Prostate gland (tissue), 2 donors: ENCODE measurements around the gene TAGLN. TPM values are rescaled to one million over a fixed set of nuclear protein-coding genes. Genes with fewer than 3 reads are reported as not detected.
A peak's percentile ranks its signal among the peaks of the same experiment; 100 is the strongest.

Experiments used
- DNase-seq: peaks from one replicate; pipeline ENCODE4 v3.0.0-alpha.2; 2019; ENCODE audit warnings: low spot score
- H3K27ac ChIP-seq, 2 donors: fragments of 200-600 bp; sonication (generic); 2 replicates each; pipeline ENCODE4 v1.5.1; 2017 to 2019
- H3K27me3 ChIP-seq: fragments of 200-600 bp; sonication (generic); replicated peaks from 2 replicates; pipeline ENCODE4 v1.5.1; 2019; ENCODE audit not compliant: insufficient read depth
- H3K36me3 ChIP-seq, 2 donors: fragments of 200-600 bp; sonication (generic); 1 replicate in 1 of 2; 2 replicates in 1 of 2; pipeline versions ENCODE4 v1.5.1 to v1.8.1; 2017 to 2019
- H3K4me1 ChIP-seq: fragments of 200-600 bp; sonication (generic); replicated peaks from 2 replicates; pipeline ENCODE4 v1.5.1; 2019
- H3K4me3 ChIP-seq, 2 donors: fragments of 200-600 bp; sonication (generic); 2 replicates each; pipeline ENCODE4 v1.5.1; 2017 to 2019
- H3K9me3 ChIP-seq: fragments of 200-600 bp; sonication (generic); 2 replicates; pipeline ENCODE4 v1.5.1; 2017
- POLR2A ChIP-seq: fragments of 450-650 bp; IDR thresholded peaks from one replicate; pipeline ENCODE4 v1.6.1; 2016; ENCODE audit warnings: antibody characterized with exemption, mild to moderate bottlenecking
- POLR2AphosphoS5 ChIP-seq: sonication (generic); formaldehyde crosslinking; IDR thresholded peaks from one replicate; pipeline ENCODE4 v1.6.1; 2017; ENCODE audit warnings: antibody characterized with exemption
- WGBS: methylation state at CpG from one replicate; pipeline ENCODE4 v1.1.5; 2018; 5-methylcytosine and 5-hydroxymethylcytosine counted together
- intact Hi-C: fragments of 100-400 bp; cut with DNase I; formaldehyde crosslinking; loops from one replicate; pipeline ENCODE4 v1.14.2; 2022
- total RNA-seq, 2 donors: library from RNA; depleted of rRNA; stranded (reverse); fragments of >200 nt; gene quantifications; one replicate each; pipeline ENCODE4 v1.1.0, GENCODE V29; 2016
- TF ChIP-seq, protein P1 (sequence below), 4 experiments: fragments of 200-600 bp in 2 of 4; fragments of 450-650 bp in 2 of 4; sonication (generic) in 2 of 4; IDR thresholded peaks; 1 replicate in 3 of 4; 2 replicates in 1 of 4; pipeline ENCODE4 v1.5.1; 2016 to 2019; ENCODE audit warnings: antibody characterized with exemption in 4 of 4, mild to moderate bottlenecking in 2 of 4, moderate library complexity in 2 of 4

Gene TAGLN
- total RNA-seq, 2 donors from 2014 or later, result 2,153 to 2,440 TPM

DNA sequence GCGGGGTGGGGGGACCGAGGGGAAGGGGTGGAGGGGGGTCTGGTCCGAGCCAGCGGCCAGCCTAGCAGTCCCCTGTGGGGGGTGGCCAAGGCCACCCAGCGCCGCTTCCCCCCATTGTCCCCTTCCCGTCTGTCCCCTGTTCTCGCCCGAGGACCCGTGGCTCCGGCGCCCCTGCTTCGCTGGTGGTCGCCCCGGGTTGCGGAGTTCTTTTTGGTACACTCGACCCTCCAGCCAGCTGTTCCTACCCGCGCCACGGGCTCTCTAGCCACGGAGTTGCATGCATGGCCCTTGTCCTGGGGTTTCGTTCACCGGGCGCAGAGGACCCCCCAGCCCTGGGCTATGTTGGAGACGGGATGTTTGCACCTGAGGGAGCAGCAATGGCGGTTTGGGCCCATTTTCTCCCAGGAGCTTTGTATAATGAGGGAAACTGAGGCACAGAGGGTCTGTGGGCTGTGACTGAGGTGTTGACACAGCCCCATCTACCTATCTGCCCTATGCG, 33.8 kb downstream of the TAGLN start:
- peak overlapping the region; percentile 69 to 80 for H3K4me3 ChIP-seq
- peak overlapping the region; percentile 88 to 91 for H3K27ac ChIP-seq
- DNase-seq, result no peak
- H3K27me3 ChIP-seq, result no peaks in the 10 kb centered on the region
- no peaks in the 10 kb centered on the region for H3K4me1 ChIP-seq
- WGBS, result 2% methylated on average over 27 of the region's 27 CpGs
- H3K36me3 ChIP-seq, result peaks cover 0 to 9% of the 10 kb centered on the region in 2 donors
- TF ChIP-seq POLR2A, result no peak
- TF ChIP-seq POLR2AphosphoS5, result no peak
- TF ChIP-seq, protein P1, sequence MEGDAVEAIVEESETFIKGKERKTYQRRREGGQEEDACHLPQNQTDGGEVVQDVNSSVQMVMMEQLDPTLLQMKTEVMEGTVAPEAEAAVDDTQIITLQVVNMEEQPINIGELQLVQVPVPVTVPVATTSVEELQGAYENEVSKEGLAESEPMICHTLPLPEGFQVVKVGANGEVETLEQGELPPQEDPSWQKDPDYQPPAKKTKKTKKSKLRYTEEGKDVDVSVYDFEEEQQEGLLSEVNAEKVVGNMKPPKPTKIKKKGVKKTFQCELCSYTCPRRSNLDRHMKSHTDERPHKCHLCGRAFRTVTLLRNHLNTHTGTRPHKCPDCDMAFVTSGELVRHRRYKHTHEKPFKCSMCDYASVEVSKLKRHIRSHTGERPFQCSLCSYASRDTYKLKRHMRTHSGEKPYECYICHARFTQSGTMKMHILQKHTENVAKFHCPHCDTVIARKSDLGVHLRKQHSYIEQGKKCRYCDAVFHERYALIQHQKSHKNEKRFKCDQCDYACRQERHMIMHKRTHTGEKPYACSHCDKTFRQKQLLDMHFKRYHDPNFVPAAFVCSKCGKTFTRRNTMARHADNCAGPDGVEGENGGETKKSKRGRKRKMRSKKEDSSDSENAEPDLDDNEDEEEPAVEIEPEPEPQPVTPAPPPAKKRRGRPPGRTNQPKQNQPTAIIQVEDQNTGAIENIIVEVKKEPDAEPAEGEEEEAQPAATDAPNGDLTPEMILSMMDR (IDR thresholded peaks at IDR 0.05), result no peak
- intact Hi-C loops, result loop anchor here (2.0 to 5.0 kb wide), 3 partner anchors 84 to 446 kb away; partner anchors contain the start of genes BACE1, PAFAH1B2 and ZPR1
- no peaks in the 10 kb centered on the region for H3K9me3 ChIP-seq

DNA sequence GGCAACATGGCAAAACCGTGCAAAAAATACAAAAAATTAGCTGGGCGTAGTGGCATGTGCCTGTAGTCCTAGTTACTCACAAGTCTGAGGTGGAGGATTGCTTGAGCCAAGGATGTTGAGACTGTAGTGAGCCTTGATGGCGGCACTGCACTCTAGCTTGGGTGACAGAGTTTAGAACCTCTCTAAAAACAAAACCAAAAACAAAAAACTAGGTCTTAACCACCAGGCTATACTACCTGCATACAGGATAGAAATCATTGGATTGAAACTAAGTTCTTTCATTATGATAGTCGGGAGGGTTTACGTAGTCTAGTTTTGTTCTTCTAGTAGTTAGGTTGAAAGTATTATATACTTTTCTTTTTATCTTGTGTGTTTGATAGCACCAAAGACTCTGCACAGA, 39.1 kb downstream of the TAGLN start:
- Histone ChIP-seq H3K9me3 (no peaks in the 10 kb centered on the region), H3K27me3 (no peaks in the 10 kb centered on the region), H3K4me1 (no peaks in the 10 kb centered on the region), H3K4me3 (no peak overlapping the region), H3K36me3 (no peaks in the 10 kb centered on the region), H3K27ac (no peak overlapping the region)
- TF ChIP-seq POLR2AphosphoS5 (no peak), POLR2A (no peak)
- TF ChIP-seq, protein P1 (IDR thresholded peaks at IDR 0.05), result no peak
- intact Hi-C loops, result no loop called here
- WGBS, result 95% methylated on average over 5 of the region's 5 CpGs
- no peak for DNase-seq

DNA sequence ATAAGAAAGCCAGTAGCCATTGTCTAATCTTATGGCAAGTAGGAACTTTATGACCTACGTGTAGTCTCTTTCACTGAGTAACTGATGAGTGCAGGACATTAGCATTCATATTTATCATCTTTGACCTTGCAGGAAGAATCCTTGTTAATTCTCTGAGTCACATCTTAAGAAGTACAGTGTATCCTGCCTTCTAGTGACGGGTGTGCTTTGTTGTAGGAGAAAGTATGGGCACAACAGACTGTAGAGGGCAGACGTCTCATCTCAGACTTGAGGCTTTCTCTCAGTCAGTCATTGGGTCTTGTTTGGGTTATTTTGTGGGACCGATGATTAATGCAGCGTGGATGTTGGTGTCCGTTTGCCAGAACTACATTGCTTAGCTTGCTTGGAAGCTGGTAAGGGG, 40.1 kb downstream of the TAGLN start:
- Histone ChIP-seq H3K27me3 (no peaks in the 10 kb centered on the region), H3K9me3 (no peaks in the 10 kb centered on the region), H3K27ac (no peak overlapping the region), H3K4me3 (no peak overlapping the region), H3K36me3 (no peaks in the 10 kb centered on the region), H3K4me1 (no peaks in the 10 kb centered on the region)
- 77% methylated on average over 6 of the region's 6 CpGs for WGBS
- intact Hi-C loops, result no loop called here
- DNase-seq, result no peak
- no peak for TF ChIP-seq POLR2A
- TF ChIP-seq, protein P1 (IDR thresholded peaks at IDR 0.05), result no peak
- TF ChIP-seq POLR2AphosphoS5, result no peak

DNA sequence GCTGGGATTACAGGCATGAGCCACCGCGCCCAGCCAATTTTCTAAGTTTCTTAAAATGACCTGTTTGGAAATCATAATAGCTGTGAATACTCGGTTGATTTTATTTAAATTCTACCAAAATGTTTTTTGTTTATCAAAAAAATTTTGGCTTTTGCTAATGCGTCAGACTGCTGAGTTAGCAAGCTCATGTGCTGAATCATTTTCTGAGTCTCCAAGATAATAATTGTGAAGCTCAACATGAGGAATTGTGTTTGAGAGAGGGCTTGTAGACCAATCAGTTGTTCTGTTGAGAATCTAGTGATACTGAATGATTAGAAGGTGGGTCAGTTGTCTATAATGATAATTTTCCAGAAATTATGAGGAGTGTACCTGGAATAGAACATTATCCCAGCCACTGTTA, 49.2 kb downstream of the TAGLN start:
- 92% methylated on average over 4 of the region's 4 CpGs for WGBS
- H3K27ac ChIP-seq, result no peak overlapping the region
- TF ChIP-seq POLR2A (no peak), POLR2AphosphoS5 (no peak)
- TF ChIP-seq, protein P1 (IDR thresholded peaks at IDR 0.05), result no peak
- no peak overlapping the region for H3K4me3 ChIP-seq
- H3K27me3 ChIP-seq, result no peaks in the 10 kb centered on the region
- H3K9me3 ChIP-seq, result no peaks in the 10 kb centered on the region
- intact Hi-C loops, result no loop called here
- no peaks in the 10 kb centered on the region for H3K36me3 ChIP-seq
- no peaks in the 10 kb centered on the region for H3K4me1 ChIP-seq
- no peak for DNase-seq

DNA sequence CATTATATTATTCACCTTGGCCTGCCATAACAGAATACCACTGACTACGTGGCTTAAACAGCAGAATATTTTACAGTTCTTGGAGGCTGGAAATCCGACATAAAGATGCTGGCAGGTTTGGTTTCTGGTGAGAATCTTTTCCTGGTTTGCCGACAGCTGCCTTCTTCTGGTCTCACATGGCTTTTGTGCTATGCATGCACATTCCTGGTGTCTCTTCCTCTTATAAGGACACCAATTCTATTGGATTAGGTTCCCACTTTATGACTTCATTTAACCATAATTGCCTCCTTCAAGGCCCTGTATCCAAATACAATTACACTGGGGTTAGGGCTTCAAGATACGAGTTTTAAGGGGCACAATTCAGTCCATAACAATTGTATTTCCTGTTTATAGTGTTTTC, 50.4 kb downstream of the TAGLN start:
- TF ChIP-seq, protein P1 (IDR thresholded peaks at IDR 0.05), result no peak
- TF ChIP-seq POLR2A (no peak), POLR2AphosphoS5 (no peak)

More for the DNA sequence above, 50.4 kb downstream of the TAGLN start:
- H3K27me3 ChIP-seq, result no peaks in the 10 kb centered on the region
- intact Hi-C loops, result no loop called here
- H3K36me3 ChIP-seq, result no peaks in the 10 kb centered on the region
- H3K4me3 ChIP-seq, result no peak overlapping the region
- WGBS, result 82% methylated on average over 4 of the region's 4 CpGs
- H3K9me3 ChIP-seq, result no peaks in the 10 kb centered on the region
- no peaks in the 10 kb centered on the region for H3K4me1 ChIP-seq
- DNase-seq, result no peak
- H3K27ac ChIP-seq, result no peak overlapping the region
